ENCODE measurements around the gene CD300H.

DNA sequence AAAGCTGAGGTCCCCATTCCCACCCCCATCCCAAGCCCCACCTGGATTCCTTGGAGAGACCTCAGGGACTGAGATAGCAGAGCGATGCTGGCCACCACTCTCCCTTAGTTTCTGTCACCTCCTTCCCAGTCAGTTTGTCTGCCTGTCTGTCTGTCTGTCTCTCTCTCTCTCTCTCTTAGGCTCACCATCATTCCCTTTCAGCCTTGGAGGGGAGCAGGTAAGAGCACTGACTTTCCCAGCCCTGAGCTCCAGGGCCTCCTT, 41.9 kb downstream of the CD300H start:
- TF ChIP-seq, protein P1, sequence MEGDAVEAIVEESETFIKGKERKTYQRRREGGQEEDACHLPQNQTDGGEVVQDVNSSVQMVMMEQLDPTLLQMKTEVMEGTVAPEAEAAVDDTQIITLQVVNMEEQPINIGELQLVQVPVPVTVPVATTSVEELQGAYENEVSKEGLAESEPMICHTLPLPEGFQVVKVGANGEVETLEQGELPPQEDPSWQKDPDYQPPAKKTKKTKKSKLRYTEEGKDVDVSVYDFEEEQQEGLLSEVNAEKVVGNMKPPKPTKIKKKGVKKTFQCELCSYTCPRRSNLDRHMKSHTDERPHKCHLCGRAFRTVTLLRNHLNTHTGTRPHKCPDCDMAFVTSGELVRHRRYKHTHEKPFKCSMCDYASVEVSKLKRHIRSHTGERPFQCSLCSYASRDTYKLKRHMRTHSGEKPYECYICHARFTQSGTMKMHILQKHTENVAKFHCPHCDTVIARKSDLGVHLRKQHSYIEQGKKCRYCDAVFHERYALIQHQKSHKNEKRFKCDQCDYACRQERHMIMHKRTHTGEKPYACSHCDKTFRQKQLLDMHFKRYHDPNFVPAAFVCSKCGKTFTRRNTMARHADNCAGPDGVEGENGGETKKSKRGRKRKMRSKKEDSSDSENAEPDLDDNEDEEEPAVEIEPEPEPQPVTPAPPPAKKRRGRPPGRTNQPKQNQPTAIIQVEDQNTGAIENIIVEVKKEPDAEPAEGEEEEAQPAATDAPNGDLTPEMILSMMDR (IDR thresholded peaks at IDR 0.05), result no peak
- no peak for TF ChIP-seq POLR2A (IDR thresholded peaks at IDR 0.05)
